Large intestine (tissue), 3 donors: ENCODE data around the gene SLC25A19. TPM values are rescaled to one million over a fixed set of nuclear protein-coding genes. Genes with fewer than 3 reads are reported as not detected.

Source experiments
- DNase-seq, 2 donors: peaks; one replicate each; pipeline versions ENCODE4 v3.0.0 to v3.0.0-alpha.2; 2013
- H3K27ac ChIP-seq: one replicate; pipeline ENCODE4 v1.5.1; 2013; ENCODE audit warnings: low read length
- H3K27me3 ChIP-seq: 2 replicates; pipeline ENCODE4 v1.6.1; 2013; ENCODE audit warnings: low read length; ENCODE audit not compliant: control insufficient read depth, insufficient read depth
- H3K36me3 ChIP-seq: 2 replicates; pipeline ENCODE4 v1.6.1; 2013; ENCODE audit warnings: low read length; ENCODE audit not compliant: control insufficient read depth, insufficient read depth
- H3K4me1 ChIP-seq: one replicate; pipeline ENCODE4 v1.6.1; 2013; ENCODE audit warnings: low read length; ENCODE audit not compliant: control insufficient read depth, insufficient read depth
- H3K4me3 ChIP-seq: one replicate; pipeline ENCODE4 v1.5.1; 2013; ENCODE audit warnings: low read length
- H3K9me3 ChIP-seq: one replicate; pipeline ENCODE4 v1.6.1; 2013; ENCODE audit warnings: mild to moderate bottlenecking, low read depth, low read length, moderate library complexity; ENCODE audit not compliant: control insufficient read depth
- WGBS: methylation state at CpG from one replicate; pipeline ENCODE4 v1.1.5; 2013; ENCODE audit warnings: low lambda C conversion rate; ENCODE audit not compliant: insufficient coverage; 5-methylcytosine and 5-hydroxymethylcytosine counted together
- polyA plus RNA-seq: library from polyadenylated mRNA; unstranded; fragments of 120-200 nt; gene quantifications from one replicate; pipeline ENCODE4 v1.2.1, GENCODE V29; 2013

The SLC25A19 gene
- polyA plus RNA-seq, 1 donor, result 10.8 TPM

- Histone ChIP-seq H3K4me3 (no peak overlapping the region), H3K4me1 (no peaks in the 10 kb centered on the region), H3K36me3 (peaks cover 47% of the 10 kb centered on the region), H3K27ac (no peak overlapping the region), H3K9me3 (no peaks in the 10 kb centered on the region), H3K27me3 (no peaks in the 10 kb centered on the region)
- no CpG with 5 or more reads among the region's 20 CpGs for WGBS
- DNase-seq, result no peak
Observed at GRCh38 chr17:75319904-75320691, 30.9 kb upstream of the SLC25A19 start.

DNA sequence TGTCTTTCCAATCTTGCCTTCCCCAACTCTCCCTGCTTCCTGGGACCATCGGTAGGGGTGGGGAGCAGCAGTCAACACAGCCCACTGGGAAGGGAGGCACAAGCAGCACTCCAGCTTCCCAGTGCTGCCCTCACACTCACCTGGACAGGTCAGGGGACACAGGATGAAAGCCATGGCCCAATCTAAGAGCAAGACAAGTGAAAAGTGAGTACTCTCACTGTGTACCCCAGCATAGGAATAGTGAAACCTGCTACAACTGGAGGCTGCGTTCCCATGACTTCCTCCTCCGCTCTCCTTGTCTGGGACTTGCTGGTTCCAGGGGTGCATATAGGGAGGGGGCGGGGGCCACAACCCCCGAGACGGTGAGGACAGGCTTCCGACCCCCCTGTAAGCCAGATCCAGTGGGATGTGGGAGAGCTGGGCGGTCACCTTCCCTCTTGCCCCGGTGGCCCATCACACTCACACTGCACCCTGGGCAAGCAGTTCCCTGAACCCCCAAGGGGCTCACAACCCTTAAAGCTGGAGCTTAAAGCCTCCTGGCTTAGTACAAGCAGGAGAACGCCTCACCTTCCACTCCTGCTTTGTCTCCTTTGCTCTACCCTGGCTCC, 29.5 kb upstream of the SLC25A19 start:
- no peaks in the 10 kb centered on the region for H3K27me3 ChIP-seq
- peaks cover 47% of the 10 kb centered on the region for H3K36me3 ChIP-seq
- no peaks in the 10 kb centered on the region for H3K9me3 ChIP-seq
- WGBS, result no CpG with 5 or more reads among the region's 10 CpGs
- H3K4me1 ChIP-seq, result no peaks in the 10 kb centered on the region
- H3K4me3 ChIP-seq, result no peak overlapping the region
- no peak overlapping the region for H3K27ac ChIP-seq
- no peak for DNase-seq

DNA sequence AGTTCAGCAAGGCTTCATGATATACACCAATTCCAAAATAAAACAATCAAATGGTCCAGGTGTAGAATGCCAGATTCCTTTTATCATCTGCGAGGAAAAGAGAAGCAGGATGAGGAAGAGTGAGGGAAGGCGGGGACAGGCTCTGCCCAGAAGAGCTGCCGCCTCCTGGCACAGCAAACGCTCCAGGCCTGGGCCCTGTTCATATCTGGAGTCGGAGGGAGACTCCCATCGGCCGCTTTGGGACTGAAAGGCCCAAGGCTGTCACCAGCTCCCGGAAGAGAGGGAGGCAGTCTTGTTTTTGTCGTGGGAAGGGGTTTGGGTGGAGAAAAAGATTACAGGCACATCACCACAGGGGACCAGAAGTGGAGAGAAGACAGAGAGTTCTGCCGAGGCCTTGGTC, 29.0 kb upstream of the SLC25A19 start:
- H3K4me3 ChIP-seq, result no peak overlapping the region
- no peak for DNase-seq
- H3K27me3 ChIP-seq, result no peaks in the 10 kb centered on the region
- peaks cover 46% of the 10 kb centered on the region for H3K36me3 ChIP-seq
- no CpG with 5 or more reads among the region's 10 CpGs for WGBS
- no peak overlapping the region for H3K27ac ChIP-seq
- H3K4me1 ChIP-seq, result no peaks in the 10 kb centered on the region
- no peaks in the 10 kb centered on the region for H3K9me3 ChIP-seq

- no peak overlapping the region for H3K4me3 ChIP-seq
- no peaks in the 10 kb centered on the region for H3K4me1 ChIP-seq
- H3K9me3 ChIP-seq, result no peaks in the 10 kb centered on the region
- no peak for DNase-seq
- no peak overlapping the region for H3K27ac ChIP-seq
- peaks cover 44% of the 10 kb centered on the region for H3K36me3 ChIP-seq
- H3K27me3 ChIP-seq, result no peaks in the 10 kb centered on the region
- no CpG with 5 or more reads among the region's 11 CpGs for WGBS
Observed at GRCh38 chr17:75317671-75318070, 28.4 kb upstream of the SLC25A19 start.

DNA sequence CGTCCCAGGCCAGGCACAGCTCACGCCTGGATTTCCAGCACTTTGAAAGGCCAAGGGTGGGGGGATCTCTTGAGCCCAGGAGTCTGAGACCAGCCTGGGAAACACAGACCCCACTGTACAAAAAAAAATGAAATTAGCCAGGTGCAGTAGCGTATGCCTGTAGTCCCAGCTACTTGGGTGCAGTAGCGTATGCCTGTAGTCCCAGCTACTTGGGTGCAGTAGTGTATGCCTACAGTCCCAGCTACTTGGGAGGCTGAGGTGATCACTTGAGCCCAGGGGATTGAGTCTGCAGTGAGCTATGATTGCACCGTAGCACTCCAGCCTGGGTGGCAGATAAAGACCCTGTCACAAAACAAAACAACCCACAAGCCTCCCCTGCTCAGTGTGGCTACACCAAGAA, 27.0 kb upstream of the SLC25A19 start:
- peaks cover 37% of the 10 kb centered on the region for H3K36me3 ChIP-seq
- no peak for DNase-seq
- H3K27ac ChIP-seq, result no peak overlapping the region
- no peak overlapping the region for H3K4me3 ChIP-seq
- H3K4me1 ChIP-seq, result no peaks in the 10 kb centered on the region
- WGBS, result no CpG with 5 or more reads among the region's 5 CpGs
- no peaks in the 10 kb centered on the region for H3K27me3 ChIP-seq
- H3K9me3 ChIP-seq, result no peaks in the 10 kb centered on the region

GRCh38 chr17:75315541-75316243, 26.5 kb upstream of the SLC25A19 start:
- no peak overlapping the region for H3K27ac ChIP-seq
- H3K27me3 ChIP-seq, result no peaks in the 10 kb centered on the region
- H3K36me3 ChIP-seq, result peaks cover 31% of the 10 kb centered on the region
- no peak overlapping the region for H3K4me3 ChIP-seq
- WGBS, result no CpG with 5 or more reads among the region's 19 CpGs
- no peaks in the 10 kb centered on the region for H3K9me3 ChIP-seq
- no peaks in the 10 kb centered on the region for H3K4me1 ChIP-seq
- no peak for DNase-seq

- no peak overlapping the region for H3K4me3 ChIP-seq
- no peak for DNase-seq
- WGBS, result no CpG with 5 or more reads among the region's 14 CpGs
- no peak overlapping the region for H3K27ac ChIP-seq
- no peaks in the 10 kb centered on the region for H3K27me3 ChIP-seq
- H3K4me1 ChIP-seq, result peaks cover 9% of the 10 kb centered on the region
- no peaks in the 10 kb centered on the region for H3K9me3 ChIP-seq
- H3K36me3 ChIP-seq, result peaks cover 18% of the 10 kb centered on the region
Observed at GRCh38 chr17:75313941-75314551, 24.8 kb upstream of the SLC25A19 start.

DNA sequence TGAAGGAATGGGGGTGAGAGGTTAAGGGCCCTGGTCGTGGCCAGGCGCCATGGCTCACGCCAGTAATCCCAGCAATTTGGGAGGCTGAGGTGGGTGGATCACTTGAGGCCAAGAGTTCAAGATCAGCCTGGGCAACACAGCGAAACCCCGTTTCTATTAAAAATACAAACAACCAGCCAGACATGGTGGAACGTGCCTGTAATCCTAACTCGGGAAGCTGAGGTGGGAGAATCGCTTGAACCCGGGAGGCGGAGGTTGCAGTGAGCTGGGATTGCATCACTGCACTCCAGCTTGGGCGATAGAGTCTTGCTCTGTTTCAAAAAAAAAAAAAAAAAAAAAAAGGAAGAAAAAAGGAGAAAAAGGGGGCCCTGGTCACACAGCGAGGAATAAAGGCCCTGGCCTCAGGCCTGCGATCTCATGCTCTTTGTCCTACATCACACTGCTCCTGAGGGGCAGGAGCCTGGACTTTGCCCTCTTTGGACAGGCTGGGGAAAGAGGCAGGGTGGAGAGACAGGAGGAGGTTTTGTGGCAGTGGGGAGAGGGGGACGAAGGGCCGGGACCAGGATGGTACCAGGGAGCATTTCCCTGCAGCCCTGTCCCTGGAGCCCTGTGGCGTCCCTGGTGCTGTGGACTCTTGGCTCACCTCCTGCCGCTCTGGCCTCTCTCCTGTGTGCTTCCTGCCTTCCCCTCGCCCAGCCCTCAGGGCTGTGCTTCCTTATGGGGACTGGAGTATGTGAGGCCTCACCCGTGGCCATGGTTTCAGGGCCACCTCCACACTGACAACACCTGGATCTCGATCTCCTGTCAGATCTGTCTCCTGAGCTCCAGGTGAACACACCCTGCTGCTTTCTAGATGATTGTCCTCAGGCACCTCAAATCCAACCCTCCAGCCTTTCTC, 19.7 kb upstream of the SLC25A19 start:
- DNase-seq, result peak; percentile 87 to 96
- Histone ChIP-seq H3K4me3 (no peak overlapping the region), H3K9me3 (no peaks in the 10 kb centered on the region), H3K27me3 (no peaks in the 10 kb centered on the region), H3K36me3 (no peaks in the 10 kb centered on the region), H3K4me1 (peaks cover 22% of the 10 kb centered on the region), H3K27ac (peak overlapping the region; percentile 90)
- WGBS, result no CpG with 5 or more reads among the region's 20 CpGs

GRCh38 chr17:75307957-75308731, 18.9 kb upstream of the SLC25A19 start:
- 100% methylated on average over 1 of the region's 13 CpGs for WGBS
- Histone ChIP-seq H3K4me3 (no peak overlapping the region), H3K36me3 (no peaks in the 10 kb centered on the region), H3K27ac (peak overlapping the region; percentile 90), H3K4me1 (peaks cover 22% of the 10 kb centered on the region), H3K27me3 (no peaks in the 10 kb centered on the region), H3K9me3 (no peaks in the 10 kb centered on the region)
- DNase-seq, result no peak
